ENCODE results near the gene NME3. TPM values are rescaled to one million over a fixed set of nuclear protein-coding genes. Genes with fewer than 3 reads are reported as not detected.

Gene NME3
- total and polyA plus RNA-seq, 9 of the 15 experiments (the other 6 are each of a cell fraction or from before 2014, with no cell fraction given) = 0.68 to 76.3 (median 11.5) TPM

- TF ChIP-seq ARID4B (CRISPR knock-in tag; IDR thresholded peaks at IDR 0.05) (peak; percentile 49; the same call in 1 of the 2 replicates), NCOA4 (IDR thresholded peaks at IDR 0.05; ENCODE audit: partially characterized antibody) (no peak), KAT8 (IDR thresholded peaks at IDR 0.05; ENCODE audit: low read depth) (no peak), THAP7 (CRISPR knock-in tag; IDR thresholded peaks at IDR 0.05) (no peak), POLR2B (IDR thresholded peaks at IDR 0.05; ENCODE audit: low read depth, partially characterized antibody) (no peak), ZNF133 (CRISPR knock-in tag; IDR thresholded peaks at IDR 0.05) (no peak), ESRRA (IDR thresholded peaks at IDR 0.05; ENCODE audit: borderline replicate concordance, low read depth) (no peak), HNRNPK (IDR thresholded peaks at IDR 0.05; ENCODE audit: low read depth, low read length, poor library complexity, severe bottlenecking) (no peak), HOXB6 (CRISPR knock-in tag; IDR thresholded peaks at IDR 0.05; ENCODE audit: borderline replicate concordance) (no peak), ZNF780A (CRISPR knock-in tag; IDR thresholded peaks at IDR 0.05) (no peak), JUN (IDR thresholded peaks at IDR 0.05; ENCODE audit: borderline replicate concordance, low read depth, low read length) (no peak), JUN (CRISPR knock-in tag; IDR thresholded peaks at IDR 0.05; ENCODE audit: borderline replicate concordance) (no peak), BHLHE40 (IDR thresholded peaks at IDR 0.05; ENCODE audit: low read length) (peak; percentile 84), USF1 (CRISPR knock-in tag; IDR thresholded peaks at IDR 0.05) (0 out of 2 replicates have a peak, but pooled peaks have one; percentile 36), CBFA2T3 (IDR thresholded peaks at IDR 0.05) (peak; percentile 28; the same call in 1 of the 2 replicates), FOXO4 (CRISPR knock-in tag; IDR thresholded peaks at IDR 0.05) (no peak), U2AF1 (optimal IDR thresholded peaks at IDR 0.05; ENCODE audit: low read depth, low read length) (no peak), TAF1 (IDR thresholded peaks at IDR 0.05; ENCODE audit: control insufficient read depth, extremely low read depth, insufficient read depth, low read length, severe bottlenecking) (no peak), ZNF324 (CRISPR knock-in tag; IDR thresholded peaks at IDR 0.05) (no peak), ETV5 (CRISPR knock-in tag; IDR thresholded peaks at IDR 0.05; ENCODE audit: low read depth) (no peak)
These were observed 7.5 kb downstream of the NME3 start (continued) for GRCh38 chr16:1763521-1764511.
